GM06990 (cell line): ENCODE results near the gene AHCY.

Experiments used
- DNase-seq: peaks from one replicate; pipeline ENCODE4 v3.0.0-alpha.2; 2011; ENCODE audit not compliant: insufficient read length; ENCODE audit errors: extremely low read depth
- H3K27me3 ChIP-seq: replicated peaks from 2 replicates; pipeline ENCODE4 v1.6.0; 2011; ENCODE audit warnings: low read length; ENCODE audit not compliant: control insufficient read depth, insufficient read depth
- H3K36me3 ChIP-seq: 2 replicates; pipeline ENCODE4 v1.5.1; 2011; ENCODE audit warnings: low read length; ENCODE audit not compliant: control insufficient read depth, insufficient read depth
- H3K4me3 ChIP-seq: replicated peaks from 2 replicates; pipeline ENCODE4 v1.5.1; 2011; ENCODE audit warnings: low read depth, mild to moderate bottlenecking, control low read depth, low read length
- TF ChIP-seq, protein P1 (sequence below): IDR thresholded peaks from 2 replicates; pipeline ENCODE4 v1.5.1; 2011; ENCODE audit warnings: low read length, control low read depth, mild to moderate bottlenecking, inconsistent platforms; ENCODE audit not compliant: insufficient read depth, poor library complexity, severe bottlenecking

AHCY gene

DNA sequence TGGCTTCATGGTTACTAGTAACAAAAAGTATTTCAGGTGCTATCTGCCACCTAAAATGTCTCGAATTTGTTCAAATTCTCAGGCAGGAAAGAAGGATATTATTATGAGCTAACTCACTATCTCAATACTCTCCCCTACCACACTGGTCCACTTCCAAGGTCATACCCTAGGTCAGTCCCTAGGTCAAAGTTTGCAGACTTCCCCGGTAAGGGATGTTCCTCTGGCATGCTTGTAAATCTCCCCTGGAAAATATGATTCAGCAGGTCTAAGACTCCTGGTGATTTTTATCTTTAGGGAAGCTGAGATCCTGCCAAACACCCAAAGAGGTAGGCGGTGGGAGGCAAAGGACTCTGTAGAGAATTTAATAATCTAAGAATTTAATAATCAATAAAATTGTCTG is 6.7 kb downstream of the AHCY start:
- Histone ChIP-seq H3K27me3 (no peaks in the 10 kb centered on the region), H3K36me3 (peaks cover 24% of the 10 kb centered on the region), H3K4me3 (no peak overlapping the region)
- DNase-seq: no peak
- TF ChIP-seq, protein P1, sequence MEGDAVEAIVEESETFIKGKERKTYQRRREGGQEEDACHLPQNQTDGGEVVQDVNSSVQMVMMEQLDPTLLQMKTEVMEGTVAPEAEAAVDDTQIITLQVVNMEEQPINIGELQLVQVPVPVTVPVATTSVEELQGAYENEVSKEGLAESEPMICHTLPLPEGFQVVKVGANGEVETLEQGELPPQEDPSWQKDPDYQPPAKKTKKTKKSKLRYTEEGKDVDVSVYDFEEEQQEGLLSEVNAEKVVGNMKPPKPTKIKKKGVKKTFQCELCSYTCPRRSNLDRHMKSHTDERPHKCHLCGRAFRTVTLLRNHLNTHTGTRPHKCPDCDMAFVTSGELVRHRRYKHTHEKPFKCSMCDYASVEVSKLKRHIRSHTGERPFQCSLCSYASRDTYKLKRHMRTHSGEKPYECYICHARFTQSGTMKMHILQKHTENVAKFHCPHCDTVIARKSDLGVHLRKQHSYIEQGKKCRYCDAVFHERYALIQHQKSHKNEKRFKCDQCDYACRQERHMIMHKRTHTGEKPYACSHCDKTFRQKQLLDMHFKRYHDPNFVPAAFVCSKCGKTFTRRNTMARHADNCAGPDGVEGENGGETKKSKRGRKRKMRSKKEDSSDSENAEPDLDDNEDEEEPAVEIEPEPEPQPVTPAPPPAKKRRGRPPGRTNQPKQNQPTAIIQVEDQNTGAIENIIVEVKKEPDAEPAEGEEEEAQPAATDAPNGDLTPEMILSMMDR: no peak

DNA sequence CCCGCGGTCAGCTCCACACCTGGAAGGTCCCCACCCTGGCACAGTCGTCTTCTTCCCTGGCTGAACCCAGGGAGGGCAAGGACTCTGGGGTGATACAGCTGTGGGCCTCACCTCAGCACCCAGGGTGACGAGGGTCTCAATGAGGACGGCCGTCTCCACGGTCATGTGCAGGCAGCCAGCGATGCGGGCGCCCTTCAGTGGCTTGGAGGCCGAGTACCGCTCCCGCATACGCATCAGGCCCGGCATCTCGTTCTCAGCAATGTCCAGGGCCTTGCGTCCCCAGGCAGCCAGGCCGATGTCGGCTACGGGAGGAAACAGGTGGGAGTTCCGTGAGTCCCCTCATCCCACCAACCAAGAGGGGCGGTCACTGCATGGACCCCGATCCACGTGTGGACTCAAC is 7.9 kb downstream of the AHCY start:
- Histone ChIP-seq H3K27me3 (no peaks in the 10 kb centered on the region), H3K4me3 (no peak overlapping the region), H3K36me3 (peaks cover 36% of the 10 kb centered on the region)
- DNase-seq: no peak
- TF ChIP-seq, protein P1: no peak

DNA sequence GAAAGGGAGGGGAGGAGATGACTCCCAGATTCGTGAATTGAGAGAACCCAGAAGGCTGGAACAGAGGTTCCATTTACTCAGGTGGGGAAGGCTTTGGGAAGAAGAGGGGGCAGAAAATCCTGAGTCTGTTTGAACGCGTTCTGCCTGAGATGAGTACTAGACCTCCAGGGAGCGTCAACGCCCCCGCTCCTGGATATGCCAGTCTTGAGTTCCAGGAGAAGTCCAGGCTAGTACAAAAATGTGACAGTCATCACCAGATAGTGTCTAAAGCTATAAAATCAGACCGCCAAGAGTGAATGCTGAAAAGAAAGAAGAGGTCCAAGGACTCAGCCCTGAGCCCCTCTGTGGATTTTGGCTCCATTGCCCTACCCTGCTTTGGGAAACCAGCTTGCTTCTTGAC is 8.6 kb downstream of the AHCY start:
- TF ChIP-seq, protein P1: no peak
- peaks cover 42% of the 10 kb centered on the region for H3K36me3 ChIP-seq
- no peak overlapping the region for H3K4me3 ChIP-seq
- DNase-seq: no peak
- H3K27me3 ChIP-seq: no peaks in the 10 kb centered on the region

DNA sequence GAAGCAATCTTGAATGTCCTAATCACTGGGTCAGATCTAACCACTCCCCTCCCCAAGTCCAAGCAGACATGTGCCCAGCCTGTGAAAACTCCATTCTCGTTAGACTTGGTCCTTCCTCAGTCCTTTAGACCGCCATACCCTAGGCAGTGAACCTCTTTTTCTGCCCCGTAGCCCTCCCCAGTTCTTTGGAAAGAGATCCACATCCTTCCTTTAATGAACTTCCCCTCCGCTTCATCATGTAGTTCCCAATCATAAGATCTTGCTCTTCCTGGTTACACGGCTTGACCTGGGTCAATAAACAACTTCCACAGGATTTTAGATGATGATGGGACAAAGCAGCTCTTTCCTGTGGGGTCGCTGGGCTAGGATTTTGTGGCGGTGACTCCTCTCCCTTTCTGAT is 9.6 kb downstream of the AHCY start:
- no peak overlapping the region for H3K4me3 ChIP-seq
- TF ChIP-seq, protein P1: no peak
- H3K27me3 ChIP-seq: no peaks in the 10 kb centered on the region
- H3K36me3 ChIP-seq: peaks cover 40% of the 10 kb centered on the region
- no peak for DNase-seq

DNA sequence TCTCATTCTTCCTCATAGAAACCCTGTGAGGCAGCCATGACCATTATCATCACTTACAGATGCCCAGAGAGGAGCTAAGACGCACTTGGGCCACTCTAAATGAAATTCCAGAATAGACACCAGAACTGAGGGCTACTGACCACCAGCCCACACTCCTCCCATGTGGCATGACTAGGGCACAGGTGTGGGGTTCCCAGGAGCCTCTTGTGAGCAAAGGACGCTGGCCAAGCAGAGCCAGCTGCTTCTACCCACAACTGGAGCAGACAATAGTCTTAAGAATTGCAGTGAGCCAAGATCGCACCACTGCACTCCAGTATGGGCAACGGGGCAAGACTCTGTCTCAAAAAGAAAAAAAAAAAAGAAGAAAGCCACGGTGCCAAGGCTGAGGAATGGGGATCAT is 10.0 kb downstream of the AHCY start:
- peaks cover 43% of the 10 kb centered on the region for H3K36me3 ChIP-seq
- H3K27me3 ChIP-seq: no peaks in the 10 kb centered on the region
- no peak overlapping the region for H3K4me3 ChIP-seq
- TF ChIP-seq, protein P1: no peak
- no peak for DNase-seq

DNA sequence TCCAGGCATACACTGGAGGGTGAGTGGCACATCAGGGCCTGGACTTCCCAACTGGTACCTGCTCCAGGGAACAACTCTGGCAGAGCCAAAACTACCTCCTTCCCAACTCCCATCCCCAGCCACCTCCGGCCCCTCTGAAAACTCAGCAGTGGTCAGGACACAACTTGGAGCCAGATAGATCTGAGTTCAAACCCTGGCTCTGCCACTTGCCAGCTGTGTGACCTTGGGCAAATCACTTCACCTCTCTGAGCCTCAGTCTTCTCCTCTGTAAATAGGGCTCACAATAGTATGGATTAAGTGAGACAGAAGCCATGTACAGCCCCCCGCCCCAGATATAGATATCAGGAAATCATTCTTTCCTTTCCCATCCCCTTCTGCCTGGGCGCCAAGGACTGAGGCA is 10.7 kb downstream of the AHCY start:
- no peak overlapping the region for H3K4me3 ChIP-seq
- peaks cover 46% of the 10 kb centered on the region for H3K36me3 ChIP-seq
- TF ChIP-seq, protein P1: no peak
- H3K27me3 ChIP-seq: no peaks in the 10 kb centered on the region
- DNase-seq: no peak
